ENCODE data around the gene NAT14.

The NAT14 gene

DNA sequence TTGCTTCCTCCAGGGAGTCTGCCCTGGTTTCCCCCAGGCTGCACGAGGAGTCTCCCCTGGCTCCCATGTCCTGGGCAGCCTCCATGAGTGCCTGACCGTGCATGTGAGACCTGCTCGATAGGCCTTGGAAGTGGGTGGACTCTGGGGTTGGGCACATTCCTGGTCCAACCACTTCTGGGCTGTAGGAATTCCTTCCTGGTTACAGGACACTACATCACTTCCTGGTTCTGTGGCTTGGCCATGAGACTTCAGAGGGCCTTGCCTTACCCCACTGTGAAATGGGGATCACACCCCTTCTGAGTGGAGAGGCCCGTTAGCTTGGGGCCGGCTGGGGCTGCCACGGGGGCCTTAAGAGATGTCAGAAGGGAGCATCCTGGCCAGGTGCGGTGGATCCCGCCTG, 12.5 kb upstream of the NAT14 start:
- peak; percentile 76 for DNase-seq

- no peak for DNase-seq
Observed at GRCh38 chr19:55473225-55474012, 11.6 kb upstream of the NAT14 start.

DNA sequence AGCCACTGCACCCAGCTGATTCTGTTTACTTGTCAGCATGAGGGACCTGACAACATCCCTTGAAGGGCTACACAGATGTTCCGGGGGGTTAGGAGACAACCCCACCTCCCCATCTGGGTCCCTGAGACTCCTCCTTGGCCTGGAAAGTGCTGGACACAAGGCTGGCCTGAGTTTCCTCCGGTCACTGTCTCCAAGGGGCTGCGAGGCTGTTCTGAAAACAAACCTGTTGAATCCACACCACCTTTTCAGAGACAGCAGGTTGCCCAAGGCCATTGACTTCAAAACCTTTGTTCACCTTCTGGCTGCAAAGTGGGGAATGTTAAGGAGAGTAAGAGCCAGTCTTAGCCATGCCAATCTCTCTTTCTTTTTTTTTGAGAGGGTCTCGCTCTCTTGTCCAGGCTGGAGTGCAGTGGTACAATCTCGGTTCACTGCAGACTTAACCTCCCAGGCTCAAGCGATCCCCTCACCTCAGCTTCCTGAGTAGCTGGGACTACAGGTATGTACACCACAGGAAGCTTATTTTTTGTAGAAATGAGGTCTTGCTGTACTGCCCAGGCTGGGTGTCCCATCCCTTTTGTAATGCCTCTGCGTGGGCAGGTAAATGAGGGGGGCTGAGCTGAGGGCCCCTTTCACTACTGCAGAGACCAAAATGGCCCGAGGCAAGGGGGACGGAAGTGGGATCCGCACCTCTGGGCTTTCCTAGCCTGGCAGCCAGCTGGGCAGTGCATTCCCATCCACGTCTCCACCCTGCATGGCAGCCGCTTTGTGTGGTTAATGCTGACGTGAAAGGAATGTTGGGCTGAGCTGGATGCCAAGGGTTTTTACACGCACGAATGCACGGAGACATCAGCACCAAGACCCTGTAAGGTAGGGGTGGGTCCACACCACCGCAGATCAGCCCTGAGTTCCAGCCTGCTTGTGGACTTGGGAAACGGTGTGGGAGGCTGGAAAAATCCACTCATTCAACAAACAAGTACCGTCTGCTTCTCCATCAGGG, 10.4 kb upstream of the NAT14 start:
- DNase-seq, result peak; percentile 68

DNA sequence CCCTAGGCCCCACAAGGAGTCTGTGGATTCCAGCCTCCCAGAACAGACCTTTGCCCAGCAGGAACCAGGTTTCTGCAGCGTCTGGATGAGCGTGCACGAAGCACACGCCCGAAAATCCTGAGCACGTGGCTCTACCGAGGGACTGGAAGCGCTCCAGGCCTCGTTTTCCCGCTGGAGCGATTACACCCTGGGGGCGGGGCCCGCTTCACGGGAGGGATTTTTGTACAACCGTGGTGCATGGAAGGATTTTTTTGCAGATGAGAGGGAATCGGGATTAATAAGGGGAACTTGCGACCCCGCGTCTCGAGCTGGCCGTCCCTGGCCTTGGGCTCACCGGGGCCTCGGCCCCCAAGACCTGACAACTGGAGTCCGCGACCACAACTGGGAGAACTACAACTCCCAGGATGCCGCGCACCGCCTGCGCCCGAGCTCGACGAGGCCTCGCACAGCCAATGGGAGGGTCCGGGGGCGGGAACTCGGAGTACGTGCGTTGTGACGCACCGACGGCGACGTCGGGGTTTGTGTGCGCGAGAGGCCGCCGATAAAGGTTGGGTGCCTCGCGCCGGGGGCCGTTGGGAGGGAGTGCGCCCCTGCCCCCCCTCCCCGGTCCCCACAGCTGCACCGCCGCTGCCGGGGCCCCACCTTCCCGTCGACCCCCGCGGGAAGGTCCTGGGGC, 8.8 kb upstream of the NAT14 start, which contains the start of gene ZNF628:
Gene ZNF628 (plus strand): TSS at position 518 of the 676 bp plus-strand sequence. CDS start 3,294 bp downstream, outside the sequence.
- peak; percentile 99 for DNase-seq

GRCh38 chr19:55477905-55478304, 7.1 kb upstream of the NAT14 start:
- no peak for DNase-seq

DNA sequence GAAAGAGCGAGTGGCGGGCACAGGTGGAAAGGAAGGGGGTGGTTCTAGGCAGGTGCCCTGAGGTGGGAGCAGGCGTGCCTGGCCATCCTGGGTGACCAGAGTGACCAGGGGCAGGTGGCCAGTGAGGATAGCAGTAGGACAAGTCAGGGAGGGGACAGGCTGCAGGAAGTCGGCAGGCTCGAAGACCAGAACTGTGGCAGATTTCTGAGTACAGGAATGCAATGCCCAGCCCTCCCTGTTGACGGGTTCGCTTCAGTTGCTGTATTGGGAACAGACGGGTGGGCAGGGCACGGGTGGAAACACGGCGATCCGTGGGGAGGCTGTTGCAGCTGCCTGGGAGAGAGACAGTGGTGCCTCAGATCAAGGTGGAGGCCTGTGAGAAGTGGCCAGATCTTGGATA, 6.6 kb upstream of the NAT14 start:
- no peak for DNase-seq

GRCh38 chr19:55479045-55479444, 5.9 kb upstream of the NAT14 start:
- DNase-seq, result no peak

- DNase-seq, result no peak
Observed at GRCh38 chr19:55479451-55480230, 5.3 kb upstream of the NAT14 start.

- no peak for DNase-seq
Observed at GRCh38 chr19:55481148-55481793, 3.7 kb upstream of the NAT14 start.

GRCh38 chr19:55481794-55482155, 3.2 kb upstream of the NAT14 start:
- DNase-seq, result no peak

GRCh38 chr19:55482156-55482961, 2.6 kb upstream of the NAT14 start:
- no peak for DNase-seq

GRCh38 chr19:55482967-55483705, 1.9 kb upstream of the NAT14 start:
- no peak for DNase-seq

GRCh38 chr19:55483706-55484592, 1.0 kb upstream of the NAT14 start:
- no peak for DNase-seq

- no peak for DNase-seq
Observed at GRCh38 chr19:55485439-55486011, 537 bp downstream of the NAT14 start.

- no peak for DNase-seq
Observed at GRCh38 chr19:55486043-55486970, 1.3 kb downstream of the NAT14 start.

- peak; percentile 94 for DNase-seq
Observed at GRCh38 chr19:55486971-55487923, 2.3 kb downstream of the NAT14 start.
